SK-N-MC (cell line): ENCODE data around the gene PTPRN2.

Experiments
- EZH2 ChIP-seq: fragments of 200-600 bp; sonication (generic); IDR thresholded peaks from one replicate; pipeline ENCODE4 v1.6.1; 2017; ENCODE audit warnings: antibody characterized with exemption
- POLR2AphosphoS5 ChIP-seq: IDR thresholded peaks from 2 replicates; pipeline ENCODE4 v1.6.1; 2012; ENCODE audit warnings: mild to moderate bottlenecking, low read depth, low read length, borderline replicate concordance

GRCh38 chr7:158396301-158396905, 191.2 kb downstream of the PTPRN2 start:
- TF ChIP-seq EZH2 (no peak), POLR2AphosphoS5 (no peak)
